Effector memory CD8-positive, alpha-beta T cell (primary cell): ENCODE results near the gene DDX28.
"Not testable (repeated sequence)": the region's sequence is repeated elsewhere in the genome, so short reads cannot be mapped to it uniquely, and the experiment has no call there.

Source experiments
- ATAC-seq: fragments of 150-1000 bp; cut with Tn5 transposase; replicated peaks from 2 replicates; pipeline ENCODE4 v1.10.0; 2021; ENCODE audit warnings: mild to moderate bottlenecking, moderate library complexity
- DNase-seq, 3 experiments: peaks; one replicate each; pipeline ENCODE4 v3.0.0; 2021
- H3K27ac Mint-ChIP-seq, 2 donors: one replicate each; pipeline ENCODE4 v1.8.0; 2022; ENCODE audit warnings: mild to moderate bottlenecking in 2 of 2, mixed read lengths in 2 of 2, moderate library complexity in 2 of 2
- H3K27me3 Mint-ChIP-seq, 2 donors: one replicate each; pipeline ENCODE4 v1.8.0; 2022; ENCODE audit warnings: mixed read lengths in 2 of 2
- H3K36me3 Mint-ChIP-seq: one replicate; pipeline ENCODE4 v1.8.0; 2022; ENCODE audit warnings: mild to moderate bottlenecking, moderate library complexity, mixed read lengths; ENCODE audit not compliant: insufficient read depth
- H3K4me1 Mint-ChIP-seq, 2 donors: one replicate each; pipeline ENCODE4 v1.8.0; 2022; ENCODE audit warnings: low read depth in 2 of 2, mixed read lengths in 2 of 2
- H3K4me3 Mint-ChIP-seq, 2 donors: one replicate each; pipeline ENCODE4 v1.8.0; 2022; ENCODE audit warnings: mild to moderate bottlenecking in 2 of 2, mixed read lengths in 2 of 2, moderate library complexity in 2 of 2
- H3K9me3 Mint-ChIP-seq, 2 donors: one replicate each; pipeline ENCODE4 v1.8.0; 2022; ENCODE audit warnings: mixed read lengths in 2 of 2

DDX28 gene

GRCh38 chr16:67998231-67998778, 24.7 kb downstream of the DDX28 start:
- not testable (repeated sequence) for H3K36me3 Mint-ChIP-seq, ATAC-seq, DNase-seq, H3K9me3 Mint-ChIP-seq, H3K27ac Mint-ChIP-seq, H3K27me3 Mint-ChIP-seq
- Mint-ChIP-seq H3K4me1 (peaks cover 31 to 33% of the 10 kb centered on the region in 2 donors), H3K4me3 (peak overlapping the region; percentile 70 to 78)

GRCh38 chr16:67996666-67997065, 26.4 kb downstream of the DDX28 start:
- peaks cover 8% of the 10 kb centered on the region for H3K36me3 Mint-ChIP-seq
- no peak overlapping the region for H3K27ac Mint-ChIP-seq
- ATAC-seq, result no peak
- DNase-seq, result no peak
- no peaks in the 10 kb centered on the region for H3K27me3 Mint-ChIP-seq
- H3K9me3 Mint-ChIP-seq, result no peaks in the 10 kb centered on the region
- H3K4me1 Mint-ChIP-seq, result peaks cover 35 to 40% of the 10 kb centered on the region in 2 donors
- no peak overlapping the region for H3K4me3 Mint-ChIP-seq

- Mint-ChIP-seq H3K36me3 (peaks cover 13% of the 10 kb centered on the region), H3K27me3 (no peaks in the 10 kb centered on the region), H3K9me3 (no peaks in the 10 kb centered on the region), H3K4me1 (peaks cover 32% of the 10 kb centered on the region in 2 donors), H3K4me3 (no peak overlapping the region), H3K27ac (peak overlapping the region; percentile 72 to 78)
- ATAC-seq (no peak), DNase-seq (no peak)
These were observed 27.6 kb downstream of the DDX28 start for GRCh38 chr16:67995423-67995822.

- Mint-ChIP-seq H3K36me3 (peaks cover 13% of the 10 kb centered on the region), H3K27ac (peak overlapping the region; percentile 93 to 95), H3K4me1 (peaks cover 18% of the 10 kb centered on the region in 2 donors), H3K4me3 (peak overlapping the region; percentile 82 to 83)
- not testable (repeated sequence) for ATAC-seq, H3K27me3 Mint-ChIP-seq, DNase-seq, H3K9me3 Mint-ChIP-seq
These were observed 29.0 kb downstream of the DDX28 start for GRCh38 chr16:67994040-67994408.

GRCh38 chr16:67993207-67994039, 29.6 kb downstream of the DDX28 start:
- H3K27ac Mint-ChIP-seq, result peak overlapping the region; percentile 93 to 95
- no peaks in the 10 kb centered on the region for H3K27me3 Mint-ChIP-seq
- peak; percentile 79 to 83 (median 80) for DNase-seq
- ATAC-seq, result peak; percentile 90
- H3K4me3 Mint-ChIP-seq, result peak overlapping the region; percentile 82 to 83
- H3K9me3 Mint-ChIP-seq, result no peaks in the 10 kb centered on the region
- H3K36me3 Mint-ChIP-seq, result peaks cover 13% of the 10 kb centered on the region
- H3K4me1 Mint-ChIP-seq, result peaks cover 14 to 15% of the 10 kb centered on the region in 2 donors

GRCh38 chr16:67992661-67993206, 30.3 kb downstream of the DDX28 start:
- DNase-seq (no peak), ATAC-seq (no peak)
- Mint-ChIP-seq H3K27me3 (no peaks in the 10 kb centered on the region), H3K4me1 (peaks cover 15 to 18% of the 10 kb centered on the region in 2 donors), H3K36me3 (peaks cover 13% of the 10 kb centered on the region), H3K4me3 (peak overlapping the region; percentile 82 to 83), H3K27ac (peak overlapping the region; percentile 93 to 95), H3K9me3 (no peaks in the 10 kb centered on the region)

- Mint-ChIP-seq H3K4me1 (peaks cover 16 to 17% of the 10 kb centered on the region in 2 donors), H3K27ac (peak overlapping the region in 1 of 2 donors; percentile 50), H3K36me3 (peaks cover 10% of the 10 kb centered on the region), H3K9me3 (no peaks in the 10 kb centered on the region), H3K27me3 (no peaks in the 10 kb centered on the region), H3K4me3 (no peak overlapping the region)
- no peak for ATAC-seq
- DNase-seq, result no peak
These were observed 33.0 kb downstream of the DDX28 start for GRCh38 chr16:67990018-67990386.

GRCh38 chr16:67989322-67990017, 33.6 kb downstream of the DDX28 start:
- no peaks in the 10 kb centered on the region for H3K27me3 Mint-ChIP-seq
- H3K4me1 Mint-ChIP-seq, result peaks cover 18 to 20% of the 10 kb centered on the region in 2 donors
- ATAC-seq (no peak), DNase-seq (no peak)
- no peak overlapping the region for H3K4me3 Mint-ChIP-seq
- peak overlapping the region in 1 of 2 donors; percentile 50 for H3K27ac Mint-ChIP-seq
- no peaks in the 10 kb centered on the region for H3K9me3 Mint-ChIP-seq
- peaks cover 10% of the 10 kb centered on the region for H3K36me3 Mint-ChIP-seq

- peak overlapping the region; percentile 32 to 72 for H3K27ac Mint-ChIP-seq
- peaks cover 7% of the 10 kb centered on the region for H3K36me3 Mint-ChIP-seq
- DNase-seq (no peak), ATAC-seq (no peak)
- peaks cover 14 to 19% of the 10 kb centered on the region in 2 donors for H3K4me1 Mint-ChIP-seq
- no peak overlapping the region for H3K4me3 Mint-ChIP-seq
- H3K9me3 Mint-ChIP-seq, result no peaks in the 10 kb centered on the region
- H3K27me3 Mint-ChIP-seq, result no peaks in the 10 kb centered on the region
These were observed 34.4 kb downstream of the DDX28 start for GRCh38 chr16:67988675-67989074.

- Mint-ChIP-seq H3K27me3 (no peaks in the 10 kb centered on the region), H3K27ac (peak overlapping the region; percentile 59 to 72), H3K4me3 (no peak overlapping the region), H3K36me3 (peaks cover 5% of the 10 kb centered on the region), H3K4me1 (peaks cover 14 to 15% of the 10 kb centered on the region in 2 donors), H3K9me3 (no peaks in the 10 kb centered on the region)
- ATAC-seq (no peak), DNase-seq (no peak)
These were observed 35.4 kb downstream of the DDX28 start for GRCh38 chr16:67987460-67988160.

GRCh38 chr16:67986949-67987348, 36.1 kb downstream of the DDX28 start:
- Mint-ChIP-seq H3K36me3 (peaks cover 5% of the 10 kb centered on the region), H3K4me1 (peaks cover 11% of the 10 kb centered on the region in 2 donors), H3K27me3 (no peaks in the 10 kb centered on the region), H3K9me3 (no peaks in the 10 kb centered on the region), H3K4me3 (no peak overlapping the region), H3K27ac (peak overlapping the region in 1 of 2 donors; percentile 5)
- no peak for DNase-seq
- no peak for ATAC-seq

GRCh38 chr16:67982011-67982696, 40.9 kb downstream of the DDX28 start:
- no peak for ATAC-seq
- H3K27ac Mint-ChIP-seq, result peak overlapping the region in 1 of 2 donors; percentile 54
- peaks cover 6 to 11% of the 10 kb centered on the region in 2 donors for H3K4me1 Mint-ChIP-seq
- H3K4me3 Mint-ChIP-seq, result no peak overlapping the region
- no peak for DNase-seq
- H3K9me3 Mint-ChIP-seq, result no peaks in the 10 kb centered on the region
- H3K27me3 Mint-ChIP-seq, result no peaks in the 10 kb centered on the region
- no peaks in the 10 kb centered on the region for H3K36me3 Mint-ChIP-seq
